Activated T-helper 1 cell treated with anti-CD3 and anti-CD28 coated beads, Interleukin-12 subunit alpha, Interleukin-12 subunit beta, Interleukin-2, Interleukin-4 antibody, amounts not matched to agents 30 ng/mL and 10 ng/mL and 1 ng/mL, durations not matched to agents 14 hours and 24 hours and 36 hours (primary cell): ENCODE data around the gene ARHGAP15. TPM values are rescaled to one million over a fixed set of nuclear protein-coding genes. Genes with fewer than 3 reads are reported as not detected.

Source experiments
- DNase-seq: peaks from one replicate; pipeline ENCODE4 v3.0.0; 2021; ENCODE audit warnings: low spot score
- H3K27ac Mint-ChIP-seq: one replicate; pipeline ENCODE4 v1.8.0; 2021; ENCODE audit warnings: mild to moderate bottlenecking, mixed read lengths
- H3K27me3 Mint-ChIP-seq: one replicate; pipeline ENCODE4 v1.8.0; 2022; ENCODE audit warnings: mild to moderate bottlenecking, moderate library complexity, mixed read lengths; ENCODE audit not compliant: insufficient read depth
- H3K36me3 Mint-ChIP-seq: one replicate; pipeline ENCODE4 v1.8.0; 2021; ENCODE audit warnings: low read depth, mixed read lengths
- H3K4me1 Mint-ChIP-seq: one replicate; pipeline ENCODE4 v1.8.0; 2021; ENCODE audit warnings: low read depth, mixed read lengths
- H3K4me3 Mint-ChIP-seq: one replicate; pipeline ENCODE4 v1.8.0; 2021; ENCODE audit warnings: mild to moderate bottlenecking, moderate library complexity, mixed read lengths
- H3K9me3 Mint-ChIP-seq: one replicate; pipeline ENCODE4 v1.8.0; 2021; ENCODE audit warnings: mixed read lengths
- intact Hi-C: fragments of 100-400 bp; cut with micrococcal nuclease; formaldehyde crosslinking; loops from one replicate; pipeline ENCODE4 v1.15.1; 2024
- total RNA-seq: library from RNA; stranded (reverse); gene quantifications from 2 replicates; pipeline ENCODE4 v1.2.3, GENCODE V29; 2022

The ARHGAP15 gene
- total RNA-seq, 1 donor from 2014 or later = 65.3 TPM

GRCh38 chr2:143123911-143124310 is 5.3 kb upstream of the ARHGAP15 start:
- Mint-ChIP-seq H3K4me3 (no peak overlapping the region), H3K27ac (no peak overlapping the region), H3K4me1 (peaks cover 8% of the 10 kb centered on the region), H3K36me3 (no peaks in the 10 kb centered on the region), H3K27me3 (no peaks in the 10 kb centered on the region), H3K9me3 (peaks cover 9% of the 10 kb centered on the region)
- no peak for DNase-seq
- intact Hi-C loops = no loop called here

GRCh38 chr2:143124445-143124844 is 4.8 kb upstream of the ARHGAP15 start:
- intact Hi-C loops = no loop called here
- H3K36me3 Mint-ChIP-seq = no peaks in the 10 kb centered on the region

GRCh38 chr2:143125717-143126116 is 3.5 kb upstream of the ARHGAP15 start:
- H3K27ac Mint-ChIP-seq = peak overlapping the region; percentile 14
- H3K27me3 Mint-ChIP-seq = no peaks in the 10 kb centered on the region
- no peak for DNase-seq
- H3K4me1 Mint-ChIP-seq = peaks cover 13% of the 10 kb centered on the region
- no peaks in the 10 kb centered on the region for H3K36me3 Mint-ChIP-seq
- intact Hi-C loops = loop anchor here (1.0 kb wide), 1 partner anchor 8 kb away; no protein-coding TSS in a partner anchor
- H3K9me3 Mint-ChIP-seq = no peaks in the 10 kb centered on the region
- H3K4me3 Mint-ChIP-seq = peak overlapping the region; percentile 35

More at GRCh38 chr2:143124445-143124844, 4.8 kb upstream of the ARHGAP15 start:
- H3K4me3 Mint-ChIP-seq = no peak overlapping the region
- H3K27ac Mint-ChIP-seq = no peak overlapping the region
- H3K9me3 Mint-ChIP-seq = peaks cover 9% of the 10 kb centered on the region
- no peaks in the 10 kb centered on the region for H3K27me3 Mint-ChIP-seq
- no peak for DNase-seq
- peaks cover 8% of the 10 kb centered on the region for H3K4me1 Mint-ChIP-seq

GRCh38 chr2:143132355-143132754 is 3.1 kb downstream of the ARHGAP15 start:
- intact Hi-C loops = loop anchor here (5.0 kb wide), 1 partner anchor 1050 kb away; no protein-coding TSS in a partner anchor
- H3K27ac Mint-ChIP-seq = peak overlapping the region; percentile 74
- DNase-seq = no peak
- peaks cover 4% of the 10 kb centered on the region for H3K9me3 Mint-ChIP-seq
- peaks cover 26% of the 10 kb centered on the region for H3K36me3 Mint-ChIP-seq
- no peaks in the 10 kb centered on the region for H3K27me3 Mint-ChIP-seq
- peaks cover 73% of the 10 kb centered on the region for H3K4me1 Mint-ChIP-seq
- H3K4me3 Mint-ChIP-seq = peak overlapping the region; percentile 78

- no peaks in the 10 kb centered on the region for H3K27me3 Mint-ChIP-seq
- peaks cover 29% of the 10 kb centered on the region for H3K36me3 Mint-ChIP-seq
- H3K9me3 Mint-ChIP-seq = peaks cover 4% of the 10 kb centered on the region
- peaks cover 84% of the 10 kb centered on the region for H3K4me1 Mint-ChIP-seq
- peak overlapping the region; percentile 58 for H3K4me3 Mint-ChIP-seq
- intact Hi-C loops = loop anchor here (5.0 kb wide), 1 partner anchor 1049 kb away; no protein-coding TSS in a partner anchor
- no peak overlapping the region for H3K27ac Mint-ChIP-seq
- DNase-seq = no peak
Observed at GRCh38 chr2:143133783-143134182, 4.6 kb downstream of the ARHGAP15 start.

GRCh38 chr2:143138292-143138691 is 9.1 kb downstream of the ARHGAP15 start:
- intact Hi-C loops = no loop called here
- DNase-seq = no peak
- H3K27me3 Mint-ChIP-seq = no peaks in the 10 kb centered on the region
- H3K4me3 Mint-ChIP-seq = no peak overlapping the region
- H3K4me1 Mint-ChIP-seq = peaks cover 90% of the 10 kb centered on the region
- peaks cover 29% of the 10 kb centered on the region for H3K36me3 Mint-ChIP-seq
- H3K27ac Mint-ChIP-seq = peak overlapping the region; percentile 15
- H3K9me3 Mint-ChIP-seq = peaks cover 4% of the 10 kb centered on the region

- H3K36me3 Mint-ChIP-seq = peaks cover 33% of the 10 kb centered on the region
- peak overlapping the region; percentile 68 for H3K4me3 Mint-ChIP-seq
- DNase-seq = no peak
- H3K9me3 Mint-ChIP-seq = no peaks in the 10 kb centered on the region
- H3K4me1 Mint-ChIP-seq = peaks cover 94% of the 10 kb centered on the region
- H3K27me3 Mint-ChIP-seq = no peaks in the 10 kb centered on the region
- intact Hi-C loops = loop anchor here (1.0 to 2.0 kb wide), 3 partner anchors 8 to 21 kb away; partner anchors contain the start of gene ARHGAP15
- H3K27ac Mint-ChIP-seq = peak overlapping the region; percentile 84
Observed at GRCh38 chr2:143139835-143140393, 10.7 kb downstream of the ARHGAP15 start.

GRCh38 chr2:143140864-143141661 is 11.8 kb downstream of the ARHGAP15 start:
- Mint-ChIP-seq H3K27ac (peak overlapping the region; percentile 84), H3K4me3 (no peak overlapping the region), H3K36me3 (peaks cover 32% of the 10 kb centered on the region), H3K4me1 (peaks cover 93% of the 10 kb centered on the region), H3K27me3 (no peaks in the 10 kb centered on the region), H3K9me3 (no peaks in the 10 kb centered on the region)
- DNase-seq = no peak
- intact Hi-C loops = loop anchor here (1.0 to 2.0 kb wide), 3 partner anchors 7 to 20 kb away; partner anchors contain the start of gene ARHGAP15

- H3K36me3 Mint-ChIP-seq = peaks cover 28% of the 10 kb centered on the region
- no peak for DNase-seq
- H3K27ac Mint-ChIP-seq = peak overlapping the region; percentile 54
- H3K4me1 Mint-ChIP-seq = peaks cover 93% of the 10 kb centered on the region
- no peak overlapping the region for H3K4me3 Mint-ChIP-seq
- H3K9me3 Mint-ChIP-seq = no peaks in the 10 kb centered on the region
- H3K27me3 Mint-ChIP-seq = no peaks in the 10 kb centered on the region
- intact Hi-C loops = no loop called here
Observed at GRCh38 chr2:143142598-143142997, 13.4 kb downstream of the ARHGAP15 start.

GRCh38 chr2:143144813-143145455 is 15.7 kb downstream of the ARHGAP15 start:
- peaks cover 91% of the 10 kb centered on the region for H3K4me1 Mint-ChIP-seq
- no peak overlapping the region for H3K4me3 Mint-ChIP-seq
- H3K36me3 Mint-ChIP-seq = peaks cover 26% of the 10 kb centered on the region
- intact Hi-C loops = no loop called here
- no peak for DNase-seq
- no peaks in the 10 kb centered on the region for H3K27me3 Mint-ChIP-seq
- no peak overlapping the region for H3K27ac Mint-ChIP-seq
- H3K9me3 Mint-ChIP-seq = no peaks in the 10 kb centered on the region

GRCh38 chr2:143146366-143146765 is 17.1 kb downstream of the ARHGAP15 start:
- Mint-ChIP-seq H3K27ac (peak overlapping the region; percentile 20), H3K9me3 (no peaks in the 10 kb centered on the region), H3K36me3 (peaks cover 30% of the 10 kb centered on the region), H3K4me3 (no peak overlapping the region), H3K4me1 (peaks cover 91% of the 10 kb centered on the region), H3K27me3 (no peaks in the 10 kb centered on the region)
- intact Hi-C loops = loop anchor here (1.0 kb wide), 1 partner anchor 8 kb away; no protein-coding TSS in a partner anchor
- DNase-seq = no peak

- Mint-ChIP-seq H3K27me3 (no peaks in the 10 kb centered on the region), H3K4me3 (no peak overlapping the region), H3K27ac (peak overlapping the region; percentile 37), H3K4me1 (peaks cover 91% of the 10 kb centered on the region), H3K36me3 (peaks cover 31% of the 10 kb centered on the region), H3K9me3 (no peaks in the 10 kb centered on the region)
- intact Hi-C loops = loop anchor here (1.0 kb wide), 1 partner anchor 7 kb away; no protein-coding TSS in a partner anchor
- DNase-seq = no peak
Observed at GRCh38 chr2:143146815-143147530, 17.8 kb downstream of the ARHGAP15 start.
